Endothelial cell of umbilical vein (primary cell): Measurements from ENCODE around the gene LAMC1.

ENCODE experiments used
- CTCF ChIP-seq, 2 donors: IDR thresholded peaks; 1 replicate in 1 of 2; 2 replicates in 1 of 2; pipeline ENCODE4 v1.5.1; 2011; ENCODE audit warnings: low read length in 2 of 2, mild to moderate bottlenecking in 2 of 2, moderate library complexity in 2 of 2, control low read depth in 1 of 2, inconsistent platforms in 1 of 2, low read depth in 1 of 2; ENCODE audit not compliant: insufficient read depth in 1 of 2; ENCODE audit errors: extremely low read depth in 1 of 2
- EZH2 ChIP-seq: IDR thresholded peaks from 2 replicates; pipeline ENCODE4 v1.6.1; 2012; ENCODE audit warnings: borderline replicate concordance, low read depth, mild to moderate bottlenecking, moderate library complexity, low read length, inconsistent platforms; ENCODE audit not compliant: severe bottlenecking
- FOS ChIP-seq: IDR thresholded peaks from 2 replicates; pipeline ENCODE4 v1.6.1; 2011; ENCODE audit warnings: mild to moderate bottlenecking, low read length, moderate library complexity, borderline replicate concordance; ENCODE audit not compliant: insufficient read depth
- JUN ChIP-seq: IDR thresholded peaks from 2 replicates; pipeline ENCODE4 v1.6.1; 2011; ENCODE audit warnings: borderline replicate concordance, low read depth; ENCODE audit not compliant: insufficient read length, insufficient read depth
- POLR2A ChIP-seq: IDR thresholded peaks from 2 replicates; pipeline ENCODE4 v1.6.1; 2012; ENCODE audit warnings: low read depth, mild to moderate bottlenecking, control low read depth, low read length
- POLR2AphosphoS5 ChIP-seq: IDR thresholded peaks from 2 replicates; pipeline ENCODE4 v1.6.1; 2012; ENCODE audit warnings: low read depth, mild to moderate bottlenecking, control low read depth, low read length, moderate library complexity; ENCODE audit not compliant: insufficient read depth
- TF ChIP-seq, protein P1 (sequence below): IDR thresholded peaks from 2 replicates; pipeline ENCODE4 v1.6.1; 2011; ENCODE audit not compliant: insufficient read depth, insufficient read length

GRCh38 chr1:183167676-183168075 lies 144.5 kb downstream of the LAMC1 start:
- no peak for TF ChIP-seq POLR2A
- TF ChIP-seq EZH2 = no peak
- no peak for TF ChIP-seq CTCF (IDR thresholded peaks at IDR 0.05; ENCODE audit: extremely low read depth in 1 of 2, insufficient read depth in 1 of 2, low read depth in 1 of 2, low read length in 2 of 2)
- no peak for TF ChIP-seq JUN
- TF ChIP-seq POLR2AphosphoS5 = no peak
- no peak for TF ChIP-seq FOS
- TF ChIP-seq, protein P1, sequence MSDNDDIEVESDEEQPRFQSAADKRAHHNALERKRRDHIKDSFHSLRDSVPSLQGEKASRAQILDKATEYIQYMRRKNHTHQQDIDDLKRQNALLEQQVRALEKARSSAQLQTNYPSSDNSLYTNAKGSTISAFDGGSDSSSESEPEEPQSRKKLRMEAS = no peak
